GM23248 (cell line): ENCODE data around the gene DNAJA4.

Source experiments
- EZH2 ChIP-seq: fragments of 200-600 bp; sonication (generic); IDR thresholded peaks from 2 replicates; pipeline ENCODE4 v1.6.1; 2018; ENCODE audit warnings: antibody characterized with exemption, mild to moderate bottlenecking; ENCODE audit not compliant: insufficient read depth, poor library complexity, severe bottlenecking
- EZH2phosphoT487 ChIP-seq: fragments of 200-600 bp; sonication (generic); IDR thresholded peaks from 2 replicates; pipeline ENCODE4 v1.6.1; 2018; ENCODE audit warnings: antibody characterized with exemption, moderate library complexity, mild to moderate bottlenecking, low read depth; ENCODE audit not compliant: insufficient read depth

DNA sequence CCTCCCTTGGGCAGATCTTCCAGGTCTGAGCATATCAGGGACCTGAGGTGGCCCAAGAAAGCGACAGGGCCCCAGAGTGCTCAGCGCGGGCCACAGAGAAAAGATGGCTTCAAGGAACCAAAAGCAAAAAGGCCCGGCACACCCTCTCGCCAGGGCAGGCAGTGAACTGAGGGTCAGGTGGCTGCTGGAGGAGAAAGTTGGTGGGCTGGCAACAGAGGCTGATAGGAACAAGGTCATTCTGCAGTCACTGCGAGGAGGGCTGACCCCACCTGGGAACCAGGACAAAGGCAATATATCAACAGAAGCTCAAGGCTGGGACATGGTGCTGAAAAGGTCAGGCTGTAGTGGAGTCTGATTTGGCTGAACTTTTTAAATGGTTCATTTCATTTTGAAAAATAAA lies 27.2 kb upstream of the DNAJA4 start:
- TF ChIP-seq EZH2 (no peak), EZH2phosphoT487 (no peak)
